ENCODE results near the gene LY86.

Gene LY86

GRCh38 chr6:6588064-6588923 lies at the start of gene LY86:
TSS of gene LY86 (plus strand) at chr6:6588720. CDS start at chr6:6588735, 15 bp downstream.
- in situ Hi-C loops (cut with MboI; ENCODE audit: low sequenced_read_pairs): no loop called here

DNA sequence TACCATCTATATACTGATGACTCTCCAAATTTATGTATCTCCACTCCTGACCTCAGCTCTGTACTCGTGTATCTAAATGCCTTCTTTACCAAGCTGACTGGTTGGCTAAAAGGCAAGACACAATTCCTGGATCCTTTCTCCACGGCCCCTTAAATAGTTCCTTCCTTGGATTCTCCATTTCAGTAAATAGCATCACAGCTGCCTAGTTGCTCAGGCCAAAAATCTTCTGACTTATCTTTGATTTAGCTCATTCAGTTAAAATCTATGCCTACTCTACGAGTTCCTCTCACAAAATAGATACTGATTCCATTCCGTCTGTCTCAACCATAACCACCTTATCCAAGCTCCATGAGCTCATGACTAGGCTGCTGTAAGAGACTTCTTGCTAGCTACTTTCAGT lies 49.5 kb upstream of the LY86 start:
- in situ Hi-C loops (cut with MboI; ENCODE audit: low sequenced_read_pairs): loop anchor here (25.0 kb wide), 1 partner anchor 1077 kb away; no protein-coding TSS in a partner anchor

DNA sequence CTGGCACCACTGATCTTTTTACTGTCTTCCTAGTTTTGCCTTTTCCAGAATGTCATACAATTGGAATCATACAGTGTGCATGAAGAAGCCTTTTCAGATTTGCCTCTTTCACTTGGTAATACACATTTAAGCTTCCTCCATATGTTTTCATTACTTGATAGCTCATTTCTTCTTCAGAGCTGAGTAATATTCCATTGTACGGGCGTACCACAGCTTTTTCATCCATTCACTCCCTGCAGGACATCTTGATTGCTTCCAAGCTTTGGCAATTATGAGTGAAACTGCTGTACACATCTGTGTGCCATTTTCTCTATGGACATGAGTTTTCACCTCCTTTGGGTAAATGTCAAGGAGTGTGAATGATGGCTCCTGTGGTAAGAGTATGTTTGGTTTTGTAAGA lies 46.2 kb upstream of the LY86 start:
- in situ Hi-C loops (cut with MboI; ENCODE audit: low sequenced_read_pairs): loop anchor here (25.0 kb wide), 1 partner anchor 1080 kb away; no protein-coding TSS in a partner anchor

GRCh38 chr6:6543181-6543879 lies 45.2 kb upstream of the LY86 start:
- in situ Hi-C loops (cut with MboI; ENCODE audit: low sequenced_read_pairs): loop anchor here (25.0 kb wide), 1 partner anchor 1081 kb away; no protein-coding TSS in a partner anchor

GRCh38 chr6:6545616-6546317 lies 42.8 kb upstream of the LY86 start:
- in situ Hi-C loops (cut with MboI; ENCODE audit: low sequenced_read_pairs): loop anchor here (25.0 kb wide), 1 partner anchor 1083 kb away; no protein-coding TSS in a partner anchor

DNA sequence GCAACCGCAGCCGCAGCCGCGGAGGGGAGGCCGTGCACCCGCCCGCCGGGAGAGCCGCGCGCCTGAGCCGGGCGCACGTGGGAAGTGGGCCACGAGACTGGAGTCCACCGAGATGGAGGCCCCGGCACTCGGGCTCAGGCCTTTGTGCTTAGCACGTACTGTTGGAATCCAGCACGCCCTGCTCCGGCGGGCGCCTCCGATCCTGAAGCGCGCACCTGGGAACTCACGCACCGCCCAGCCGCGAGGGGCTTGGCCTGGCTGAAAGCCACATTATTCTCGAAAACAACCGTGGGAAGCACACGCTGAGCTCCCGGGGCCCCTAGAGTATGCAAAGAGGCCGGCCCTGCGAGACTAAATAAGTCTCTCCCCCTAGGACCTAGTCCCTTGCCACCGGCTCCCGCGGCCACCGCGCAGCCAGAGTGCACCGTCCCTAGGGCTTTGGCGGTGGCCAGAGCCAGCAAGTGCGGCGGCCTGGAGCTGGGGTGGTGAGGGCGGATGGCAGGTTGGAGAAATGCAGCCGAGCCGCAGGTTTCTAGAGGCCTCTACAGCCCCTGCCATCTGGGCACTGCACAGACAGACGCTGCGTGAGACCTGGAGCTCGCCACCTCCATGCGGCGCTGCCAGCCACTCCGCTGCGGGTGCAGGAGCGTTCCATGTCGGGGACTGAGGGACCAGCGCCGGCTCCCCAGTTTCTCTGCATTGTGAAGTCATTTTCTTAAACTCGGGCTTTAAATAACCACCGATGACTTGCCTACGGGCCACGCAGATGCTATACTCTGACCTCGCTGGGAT lies 42.0 kb upstream of the LY86 start:
- in situ Hi-C loops (cut with MboI; ENCODE audit: low sequenced_read_pairs): loop anchor here (25.0 kb wide), 1 partner anchor 1084 kb away; no protein-coding TSS in a partner anchor

DNA sequence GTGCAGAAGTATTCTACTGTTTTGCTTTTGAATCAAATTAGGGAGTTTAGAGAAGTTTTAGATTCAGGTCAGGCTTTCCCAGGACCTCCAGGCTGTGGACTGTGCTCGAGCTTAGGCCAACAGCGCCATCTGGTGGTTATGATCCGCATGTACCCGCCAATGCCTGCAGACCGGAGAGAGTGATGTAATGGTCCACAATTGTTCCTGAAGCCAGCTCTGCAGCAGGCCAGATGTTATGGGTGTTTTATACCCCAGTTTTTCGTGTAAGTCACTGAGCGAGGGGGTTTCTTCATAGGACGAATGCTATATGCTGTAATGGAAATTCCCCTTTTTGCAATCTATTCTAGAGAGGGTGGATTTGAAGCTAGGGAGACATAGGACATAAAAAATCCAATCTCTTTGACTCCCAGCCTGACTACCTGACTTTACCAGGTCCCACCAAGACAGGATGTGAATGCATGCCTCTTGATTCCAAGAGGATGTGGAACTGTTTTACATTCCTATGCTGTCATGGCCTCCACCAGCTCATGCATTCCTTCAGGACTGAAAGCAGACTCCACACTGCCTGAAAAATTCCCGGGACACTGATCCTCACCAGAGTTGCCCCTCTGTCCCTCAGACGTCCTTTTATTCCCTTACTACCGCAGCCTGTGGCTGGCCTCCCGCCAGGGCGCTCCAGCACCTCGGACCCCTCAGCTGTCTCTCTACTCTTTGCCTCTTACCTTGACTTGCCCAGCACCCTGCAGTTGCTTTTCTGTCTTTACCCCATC lies 41.2 kb upstream of the LY86 start:
- in situ Hi-C loops (cut with MboI; ENCODE audit: low sequenced_read_pairs): loop anchor here (25.0 kb wide), 1 partner anchor 1085 kb away; no protein-coding TSS in a partner anchor

DNA sequence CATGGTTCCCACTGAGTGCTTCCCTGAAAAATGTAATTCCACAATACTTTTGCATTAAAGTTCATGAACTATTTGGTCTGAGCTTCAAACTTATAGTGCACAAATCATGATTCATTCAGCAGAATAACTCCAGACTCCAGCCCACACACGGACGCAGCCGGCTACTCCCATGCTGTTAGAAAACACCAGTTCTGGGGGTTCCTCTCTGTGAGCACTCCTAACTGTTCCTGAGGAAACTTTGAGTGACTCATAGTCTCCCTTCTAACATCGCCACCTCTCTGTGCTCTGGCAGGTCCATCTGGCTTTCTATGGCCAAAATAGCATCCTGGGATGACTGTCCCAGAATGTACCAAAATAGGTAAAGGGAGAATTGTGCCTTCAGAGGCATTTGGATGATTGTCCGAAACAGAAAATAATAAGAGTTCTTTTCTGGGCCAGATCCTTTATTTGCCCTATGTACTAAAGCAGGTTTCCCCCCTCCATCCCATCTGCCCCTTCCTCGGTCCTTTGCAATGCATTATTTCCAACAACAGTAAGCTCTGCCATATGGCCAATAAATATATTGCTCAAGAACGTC lies 32.3 kb upstream of the LY86 start:
- in situ Hi-C loops (cut with MboI; ENCODE audit: low sequenced_read_pairs): loop anchor here (25.0 kb wide), 1 partner anchor 1056 kb away; no protein-coding TSS in a partner anchor

GRCh38 chr6:6556738-6557503 lies 31.6 kb upstream of the LY86 start:
- in situ Hi-C loops (cut with MboI; ENCODE audit: low sequenced_read_pairs): loop anchor here (25.0 kb wide), 1 partner anchor 1055 kb away; no protein-coding TSS in a partner anchor

DNA sequence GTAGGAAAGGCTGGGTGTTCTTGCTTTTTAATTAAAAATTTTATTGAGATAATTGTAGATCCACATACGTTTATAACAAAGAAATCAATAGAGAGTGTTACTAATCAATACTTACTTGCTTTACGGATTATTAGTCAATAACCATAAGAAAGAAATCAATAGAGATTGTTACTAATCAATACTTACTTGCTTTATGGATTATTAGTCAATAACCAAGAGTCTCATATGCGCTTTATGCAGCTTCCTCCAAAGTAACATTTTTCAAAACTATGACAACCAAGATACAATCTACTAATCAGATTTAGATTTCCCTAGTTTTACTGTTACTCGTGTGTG lies 31.0 kb upstream of the LY86 start:
- in situ Hi-C loops (cut with MboI; ENCODE audit: low sequenced_read_pairs): loop anchor here (25.0 kb wide), 1 partner anchor 1055 kb away; no protein-coding TSS in a partner anchor

DNA sequence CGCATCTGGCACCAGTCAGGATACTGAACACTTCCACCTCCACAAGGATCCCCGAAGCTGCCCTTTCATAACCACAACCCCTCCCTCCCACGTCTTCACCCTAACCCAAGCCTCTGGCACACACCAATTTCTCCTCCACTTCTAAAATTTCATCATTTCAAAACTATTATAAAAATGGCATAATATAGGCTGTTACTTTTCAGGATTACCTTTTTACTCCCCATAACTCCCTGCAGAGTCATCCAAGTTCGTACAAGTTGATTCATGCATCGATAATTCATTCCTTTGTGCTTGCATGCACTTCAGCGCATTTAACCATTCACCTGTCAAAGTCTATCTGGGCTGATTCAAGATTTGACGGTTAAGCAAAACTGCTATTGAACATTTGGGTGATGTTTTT lies 30.6 kb upstream of the LY86 start:
- in situ Hi-C loops (cut with MboI; ENCODE audit: low sequenced_read_pairs): loop anchor here (25.0 kb wide), 1 partner anchor 1054 kb away; no protein-coding TSS in a partner anchor

DNA sequence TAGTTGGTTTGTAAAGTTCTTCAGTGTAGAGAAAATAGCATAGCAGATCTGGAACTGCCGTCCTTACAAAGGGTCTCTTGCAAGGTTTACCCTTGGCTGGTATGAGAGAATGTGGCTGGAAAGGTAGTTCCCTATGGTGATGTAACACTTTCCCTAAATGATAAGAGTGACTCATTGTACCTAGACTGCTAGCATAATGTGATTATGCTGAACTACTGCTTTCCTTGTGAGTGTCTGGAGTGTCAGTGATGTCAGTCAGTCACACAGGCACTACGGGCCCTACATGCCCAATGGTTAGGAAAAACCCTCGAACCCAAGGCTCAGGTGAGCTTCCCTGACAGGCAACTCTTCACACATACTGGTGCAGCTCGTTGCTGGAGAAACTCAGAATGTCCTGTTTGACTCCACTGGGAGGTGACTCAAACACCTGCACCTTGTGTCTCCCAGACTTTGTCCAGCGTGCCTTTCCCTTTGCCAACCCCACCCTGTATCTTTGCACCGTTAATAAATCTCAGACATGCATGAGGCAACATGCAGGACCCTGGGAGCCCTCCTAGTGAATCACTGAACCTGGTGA lies 28.4 kb upstream of the LY86 start:
- in situ Hi-C loops (cut with MboI; ENCODE audit: low sequenced_read_pairs): loop anchor here (25.0 kb wide), 1 partner anchor 1052 kb away; no protein-coding TSS in a partner anchor

GRCh38 chr6:6560909-6561308 lies 27.6 kb upstream of the LY86 start:
- in situ Hi-C loops (cut with MboI; ENCODE audit: low sequenced_read_pairs): loop anchor here (25.0 kb wide), 1 partner anchor 1051 kb away; no protein-coding TSS in a partner anchor

DNA sequence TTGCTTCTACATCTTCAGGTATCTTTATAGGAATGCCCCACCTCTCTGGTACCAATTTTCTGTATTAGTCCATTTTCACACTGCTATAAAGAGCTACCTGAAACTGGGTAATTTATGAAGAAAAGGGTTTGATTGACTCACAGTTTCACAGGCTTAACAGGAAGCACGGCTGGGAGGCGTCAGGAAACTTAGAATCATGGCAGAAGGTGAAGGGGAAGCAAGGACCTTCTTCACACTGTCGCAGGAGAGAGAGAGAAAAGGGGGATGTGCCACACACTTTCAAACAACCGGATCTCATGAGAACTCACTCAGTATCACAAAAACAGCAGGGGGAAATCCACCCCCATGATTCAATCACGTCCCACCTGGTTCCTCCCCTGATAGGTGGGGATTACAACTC lies 24.4 kb upstream of the LY86 start:
- in situ Hi-C loops (cut with MboI; ENCODE audit: low sequenced_read_pairs): loop anchor here (25.0 kb wide), 1 partner anchor 1048 kb away; no protein-coding TSS in a partner anchor

- in situ Hi-C loops (cut with MboI; ENCODE audit: low sequenced_read_pairs): loop anchor here (25.0 kb wide), 1 partner anchor 1047 kb away; no protein-coding TSS in a partner anchor
These were observed 23.5 kb upstream of the LY86 start for GRCh38 chr6:6565069-6565468.

- in situ Hi-C loops (cut with MboI; ENCODE audit: low sequenced_read_pairs): loop anchor here (25.0 kb wide), 1 partner anchor 1047 kb away; no protein-coding TSS in a partner anchor
These were observed 23.0 kb upstream of the LY86 start for GRCh38 chr6:6565488-6565887.

- in situ Hi-C loops (cut with MboI; ENCODE audit: low sequenced_read_pairs): loop anchor here (25.0 kb wide), 1 partner anchor 1046 kb away; no protein-coding TSS in a partner anchor
These were observed 21.8 kb upstream of the LY86 start for GRCh38 chr6:6566766-6567165.

Data from HL-60/S4 (cell line).